ENCODE results near the gene PRX.
A peak's percentile ranks its signal among the peaks of the same experiment; 100 is the strongest.

The PRX gene

DNA sequence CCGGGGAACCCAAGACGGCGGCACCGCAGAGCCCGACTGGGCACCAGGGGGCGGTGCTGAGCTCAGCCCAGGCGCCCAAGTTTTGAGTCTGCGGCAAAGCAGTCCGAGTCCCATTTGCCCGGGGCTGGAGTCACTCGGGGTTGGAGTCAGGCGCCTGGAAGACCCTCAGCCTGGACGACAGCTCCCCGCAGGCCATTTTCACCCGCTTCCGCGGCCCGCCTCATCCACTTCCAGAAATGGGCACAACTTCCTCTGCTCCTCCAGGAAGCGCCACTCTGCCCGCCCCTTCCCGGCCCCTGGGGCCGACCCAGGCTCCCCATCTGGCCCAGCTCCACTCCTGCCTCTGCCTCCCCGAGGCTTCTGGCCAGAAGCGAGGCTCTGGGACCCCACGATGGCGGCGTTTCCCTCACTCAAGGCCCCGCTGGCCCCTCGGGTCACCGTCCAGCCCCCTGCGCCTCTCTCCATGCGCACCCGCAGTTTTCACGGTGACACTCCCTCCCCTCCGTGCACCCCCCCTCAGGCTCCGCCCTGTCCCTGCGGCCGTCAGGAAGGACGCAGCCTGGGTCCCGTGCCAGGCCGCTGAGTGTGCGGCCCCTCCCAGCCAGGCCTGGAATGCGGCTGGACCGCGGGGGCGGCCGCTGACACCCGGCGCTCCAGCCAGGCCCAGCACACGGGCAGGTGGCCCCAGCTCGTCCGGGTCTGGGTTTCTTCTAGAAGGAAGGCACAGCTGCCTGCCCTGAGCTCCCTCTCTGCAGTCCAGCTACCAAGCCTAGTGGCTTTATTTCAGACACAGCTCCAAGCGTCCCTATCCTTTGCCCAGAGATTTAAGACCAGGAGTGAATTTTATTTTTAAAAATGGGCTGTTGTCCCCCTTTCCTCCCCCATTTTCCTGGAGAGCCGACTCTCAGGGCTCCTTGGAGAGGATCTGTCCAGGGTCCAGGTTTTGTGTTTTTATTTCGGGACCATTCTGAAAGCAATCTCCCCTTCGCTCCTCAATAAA, 7.9 kb upstream of the PRX start:
- DNase-seq (ENCODE audit: low spot score): peak; percentile 93
- CTCF ChIA-PET: interaction anchor here (0.5 to 1.9 kb wide), 20 partner anchors 10 to 218 kb away, joined by 3 to 15 read pairs (median 4); partner anchors contain the start of gene SERTAD3
- H3K27ac ChIP-seq: peak overlapping the region; percentile 93
- POLR2A ChIA-PET (ENCODE audit: low non-redundant PET): interaction anchor here (0.5 to 2.0 kb wide), 5 partner anchors 22 to 197 kb away, joined by 3 to 10 read pairs (median 3); partner anchors contain the start of gene BLVRB
- TF ChIP-seq, protein P1, sequence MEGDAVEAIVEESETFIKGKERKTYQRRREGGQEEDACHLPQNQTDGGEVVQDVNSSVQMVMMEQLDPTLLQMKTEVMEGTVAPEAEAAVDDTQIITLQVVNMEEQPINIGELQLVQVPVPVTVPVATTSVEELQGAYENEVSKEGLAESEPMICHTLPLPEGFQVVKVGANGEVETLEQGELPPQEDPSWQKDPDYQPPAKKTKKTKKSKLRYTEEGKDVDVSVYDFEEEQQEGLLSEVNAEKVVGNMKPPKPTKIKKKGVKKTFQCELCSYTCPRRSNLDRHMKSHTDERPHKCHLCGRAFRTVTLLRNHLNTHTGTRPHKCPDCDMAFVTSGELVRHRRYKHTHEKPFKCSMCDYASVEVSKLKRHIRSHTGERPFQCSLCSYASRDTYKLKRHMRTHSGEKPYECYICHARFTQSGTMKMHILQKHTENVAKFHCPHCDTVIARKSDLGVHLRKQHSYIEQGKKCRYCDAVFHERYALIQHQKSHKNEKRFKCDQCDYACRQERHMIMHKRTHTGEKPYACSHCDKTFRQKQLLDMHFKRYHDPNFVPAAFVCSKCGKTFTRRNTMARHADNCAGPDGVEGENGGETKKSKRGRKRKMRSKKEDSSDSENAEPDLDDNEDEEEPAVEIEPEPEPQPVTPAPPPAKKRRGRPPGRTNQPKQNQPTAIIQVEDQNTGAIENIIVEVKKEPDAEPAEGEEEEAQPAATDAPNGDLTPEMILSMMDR (conservative IDR thresholded peaks at IDR 0.05; ENCODE audit: low read depth): peak; percentile 94

DNA sequence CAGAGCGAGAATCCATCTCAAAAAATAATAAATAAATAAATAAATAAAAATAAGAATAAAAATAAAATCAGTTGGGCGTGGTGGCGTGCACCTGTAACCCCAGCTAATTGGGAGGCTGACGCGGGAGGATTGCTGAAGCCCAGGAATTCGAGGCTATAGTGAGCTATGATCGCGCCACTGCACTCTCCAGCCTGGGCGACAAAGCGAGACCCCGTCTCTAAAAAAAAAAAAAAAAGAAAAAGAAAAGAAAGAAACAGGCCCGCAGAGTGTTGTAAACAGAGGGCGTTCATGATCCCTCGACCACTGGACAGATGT, 7.2 kb upstream of the PRX start:
- H3K27ac ChIP-seq: peak overlapping the region; percentile 93
- POLR2A ChIA-PET (ENCODE audit: low non-redundant PET): interaction anchor here (0.5 to 2.0 kb wide), 4 partner anchors 23 to 45 kb away, joined by 3 to 10 read pairs (median 4); partner anchors contain the start of gene BLVRB
- TF ChIP-seq, protein P1 (conservative IDR thresholded peaks at IDR 0.05; ENCODE audit: low read depth): no peak

DNA sequence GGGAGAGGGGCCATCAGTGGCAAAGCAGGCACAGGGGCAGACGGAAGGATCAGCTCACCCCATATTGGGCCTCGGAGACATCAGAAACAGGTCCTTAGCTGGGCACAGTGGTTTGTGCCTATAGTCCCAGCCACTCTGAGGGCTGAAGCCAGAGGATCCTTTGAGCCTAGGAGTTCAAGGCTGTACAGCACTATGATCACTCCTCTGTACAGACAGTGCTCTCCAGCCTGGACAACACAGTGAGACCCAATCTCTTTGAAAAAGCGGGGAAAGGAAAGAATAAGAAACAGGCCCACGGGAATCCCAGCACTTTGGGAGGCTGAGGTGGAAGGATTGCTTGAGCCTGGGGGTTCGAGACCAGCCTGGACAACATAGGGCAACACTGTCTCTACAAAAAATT, 6.6 kb upstream of the PRX start:
- H3K27ac ChIP-seq: peak overlapping the region; percentile 93
- no peak for DNase-seq (ENCODE audit: low spot score)
- TF ChIP-seq, protein P1 (conservative IDR thresholded peaks at IDR 0.05; ENCODE audit: low read depth): no peak
- ChIA-PET CTCF (interaction anchor here (0.5 to 1.9 kb wide), 9 partner anchors 8 to 327 kb away, joined by 3 to 15 read pairs (median 4); partner anchors contain the start of gene SERTAD3), POLR2A (ENCODE audit: low non-redundant PET) (interaction anchor here (1.4 to 2.0 kb wide), 2 partner anchors 24 kb away, joined by 3 to 10 read pairs; no protein-coding TSS in a partner anchor)

More for the DNA sequence above, 7.2 kb upstream of the PRX start:
- no peak for DNase-seq (ENCODE audit: low spot score)
- CTCF ChIA-PET: interaction anchor here (0.5 to 1.9 kb wide), 19 partner anchors 9 to 326 kb away, joined by 3 to 15 read pairs (median 4); partner anchors contain the start of gene SERTAD3

DNA sequence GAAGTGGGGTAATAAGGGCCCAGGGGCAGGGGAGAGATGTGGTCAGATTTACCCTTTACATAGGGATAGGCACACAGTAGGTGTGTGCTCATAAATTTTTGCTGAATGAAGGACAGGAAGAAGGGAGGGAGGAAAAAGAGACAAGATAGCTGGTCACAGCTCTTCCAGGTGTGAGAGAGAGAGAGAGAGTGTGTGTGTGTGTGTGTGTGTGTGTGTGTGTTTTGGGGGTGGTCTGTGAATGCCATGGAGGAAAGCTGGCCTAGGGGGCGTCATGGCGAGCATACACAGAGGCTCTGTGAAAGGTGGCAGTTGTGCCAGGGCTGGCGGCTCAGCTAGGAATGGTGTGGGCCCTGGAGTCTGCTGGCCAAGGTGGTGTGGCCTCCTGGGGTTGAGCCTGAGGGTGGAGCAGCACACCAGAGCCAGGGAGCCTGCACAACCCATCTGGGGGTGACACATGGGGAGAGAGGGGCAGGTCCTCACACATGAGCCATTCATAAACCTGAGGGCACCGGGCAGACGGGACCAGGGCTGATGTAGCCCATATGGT, 6.0 kb upstream of the PRX start:
- ChIA-PET CTCF (no interaction called here), POLR2A (ENCODE audit: low non-redundant PET) (interaction anchor here (0.6 kb wide), 1 partner anchor 121 kb away, joined by 3 read pairs; no protein-coding TSS in a partner anchor)
- DNase-seq (ENCODE audit: low spot score): no peak
- TF ChIP-seq, protein P1 (conservative IDR thresholded peaks at IDR 0.05; ENCODE audit: low read depth): no peak
- peak overlapping the region; percentile 93 for H3K27ac ChIP-seq

DNA sequence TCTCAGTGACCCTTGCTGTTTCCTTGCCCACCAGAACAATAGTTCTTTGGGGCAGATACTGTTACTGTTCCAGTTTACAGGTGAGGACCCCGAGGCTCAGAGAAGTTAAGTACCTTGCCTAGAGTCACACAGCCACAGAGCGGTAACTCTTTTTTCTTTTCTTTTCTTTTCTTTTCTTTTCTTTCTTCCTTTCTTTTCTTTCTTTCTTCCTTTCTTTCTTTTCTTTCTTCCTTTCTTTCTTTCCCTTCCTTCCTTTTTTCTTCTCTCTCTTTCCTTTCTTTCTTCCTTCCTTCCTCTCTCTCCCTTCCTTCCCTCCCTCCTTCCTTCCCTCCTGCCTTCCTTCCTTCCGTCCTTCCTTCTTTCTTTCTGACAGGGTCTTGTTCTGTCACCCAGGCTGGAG, 4.9 kb upstream of the PRX start:
- H3K27ac ChIP-seq: no peak overlapping the region
- no peak for DNase-seq (ENCODE audit: low spot score)
- CTCF ChIA-PET: interaction anchor here (0.7 kb wide), 1 partner anchor 22 kb away, joined by 5 read pairs; no protein-coding TSS in a partner anchor
- TF ChIP-seq, protein P1 (conservative IDR thresholded peaks at IDR 0.05; ENCODE audit: low read depth): no peak
- POLR2A ChIA-PET (ENCODE audit: low non-redundant PET): no interaction called here

DNA sequence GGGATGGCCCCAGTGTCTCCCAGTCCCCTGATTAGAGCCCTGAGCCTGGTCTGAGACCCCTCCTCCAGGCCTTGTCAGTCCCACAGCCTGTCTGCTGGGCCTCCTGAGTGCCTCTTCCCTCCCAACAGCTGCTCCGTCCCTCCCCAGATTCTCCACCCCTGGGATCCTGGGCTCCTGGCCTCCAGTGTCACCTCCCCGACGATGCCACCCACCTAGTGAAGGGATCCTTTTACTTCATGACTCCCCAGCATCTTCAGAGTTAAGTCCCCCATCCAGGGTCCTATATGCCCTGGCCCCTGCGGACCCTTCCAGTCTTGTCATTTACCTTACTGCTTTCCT, 4.4 kb upstream of the PRX start:
- CTCF ChIA-PET: no interaction called here
- TF ChIP-seq, protein P1 (conservative IDR thresholded peaks at IDR 0.05; ENCODE audit: low read depth): no peak
- POLR2A ChIA-PET (ENCODE audit: low non-redundant PET): no interaction called here
- peak overlapping the region; percentile 58 for H3K27ac ChIP-seq
- DNase-seq (ENCODE audit: low spot score): no peak

All from RWPE1 (cell line).